GM21737 (cell line): ENCODE results near the gene ARHGEF12.

Source experiments
- ATAC-seq: cut with Tn5 transposase; IDR thresholded peaks from one replicate; pipeline ENCODE4 v1.9.1; 2021; ENCODE audit warnings: mild to moderate bottlenecking, moderate library complexity; ENCODE audit not compliant: unreplicated experiment

Gene ARHGEF12

GRCh38 chr11:120514541-120515121, 178.4 kb downstream of the ARHGEF12 start:
- no peak for ATAC-seq

GRCh38 chr11:120515186-120515723, 179.0 kb downstream of the ARHGEF12 start:
- no peak for ATAC-seq

GRCh38 chr11:120516461-120517389, 180.5 kb downstream of the ARHGEF12 start:
- ATAC-seq = no peak

- ATAC-seq = no peak
Observed at GRCh38 chr11:120517390-120517761, 181.2 kb downstream of the ARHGEF12 start.

GRCh38 chr11:120517801-120518291, 181.6 kb downstream of the ARHGEF12 start:
- no peak for ATAC-seq

GRCh38 chr11:120518356-120518755, 182.1 kb downstream of the ARHGEF12 start:
- no peak for ATAC-seq

- ATAC-seq = no peak
Observed at GRCh38 chr11:120519474-120519873, 183.3 kb downstream of the ARHGEF12 start.

- ATAC-seq = no peak
Observed at GRCh38 chr11:120520091-120520822, 184.0 kb downstream of the ARHGEF12 start.

- ATAC-seq = no peak
Observed at GRCh38 chr11:120521176-120521575, 185.0 kb downstream of the ARHGEF12 start.

GRCh38 chr11:120522021-120522420, 185.8 kb downstream of the ARHGEF12 start:
- no peak for ATAC-seq

- ATAC-seq = no peak
Observed at GRCh38 chr11:120522736-120523135, 186.5 kb downstream of the ARHGEF12 start.

- ATAC-seq = no peak
Observed at GRCh38 chr11:120523196-120523595, 187.0 kb downstream of the ARHGEF12 start.

GRCh38 chr11:120524536-120525085, 188.4 kb downstream of the ARHGEF12 start:
- ATAC-seq = no peak

- no peak for ATAC-seq
Observed at GRCh38 chr11:120525261-120526171, 189.3 kb downstream of the ARHGEF12 start.

- ATAC-seq = no peak
Observed at GRCh38 chr11:120526241-120526640, 190.0 kb downstream of the ARHGEF12 start.

GRCh38 chr11:120527111-120527761, 191.0 kb downstream of the ARHGEF12 start:
- no peak for ATAC-seq

- ATAC-seq = no peak
Observed at GRCh38 chr11:120528749-120529148, 192.5 kb downstream of the ARHGEF12 start.

- no peak for ATAC-seq
Observed at GRCh38 chr11:120529214-120529613, 193.0 kb downstream of the ARHGEF12 start.

GRCh38 chr11:120529911-120530310, 193.7 kb downstream of the ARHGEF12 start:
- no peak for ATAC-seq
